GM18861 (cell line): ENCODE results near the gene CDK7.

Experiments
- ATAC-seq: cut with Tn5 transposase; IDR thresholded peaks from one replicate; pipeline ENCODE4 v1.9.1; 2021; ENCODE audit not compliant: unreplicated experiment

CDK7 gene

DNA sequence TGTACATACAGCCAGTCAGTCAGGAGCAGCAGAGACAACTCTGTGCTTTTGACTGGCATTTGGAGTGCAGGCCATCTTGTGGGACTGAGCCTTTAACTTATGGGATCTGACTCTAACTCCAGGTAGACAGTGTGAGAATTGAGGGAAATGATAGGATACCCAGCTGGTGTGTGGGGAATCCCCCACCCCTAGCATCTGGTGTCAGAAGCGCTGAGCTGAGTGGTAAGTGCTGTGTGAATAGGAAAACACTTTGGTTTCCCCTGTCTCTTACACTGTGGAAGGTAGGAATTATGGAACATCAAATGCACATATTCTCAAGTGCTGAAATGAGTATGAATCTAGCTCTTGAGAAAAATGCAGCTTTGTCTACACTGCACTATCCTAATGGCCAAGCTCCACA lies 54.0 kb downstream of the CDK7 start:
- no peak for ATAC-seq

DNA sequence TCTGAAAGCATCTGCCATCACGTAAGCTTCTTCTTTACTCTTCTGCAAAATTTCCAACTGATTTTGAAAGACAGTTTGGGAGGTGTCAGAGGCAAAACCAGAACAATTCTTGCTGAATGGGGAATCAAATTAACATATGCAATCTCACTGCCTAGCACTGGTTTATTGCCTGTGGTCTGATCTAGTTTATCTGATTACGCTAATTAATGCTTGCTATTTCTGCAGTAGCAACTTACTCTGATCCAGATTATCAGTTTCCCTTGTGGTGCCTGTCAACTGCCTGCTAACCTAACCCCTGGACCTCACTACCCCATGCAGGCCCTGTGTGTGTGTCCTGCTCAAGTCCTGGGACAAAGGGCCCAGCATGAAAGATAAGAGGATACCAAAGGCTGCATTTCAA lies 57.6 kb downstream of the CDK7 start:
- ATAC-seq, result no peak

DNA sequence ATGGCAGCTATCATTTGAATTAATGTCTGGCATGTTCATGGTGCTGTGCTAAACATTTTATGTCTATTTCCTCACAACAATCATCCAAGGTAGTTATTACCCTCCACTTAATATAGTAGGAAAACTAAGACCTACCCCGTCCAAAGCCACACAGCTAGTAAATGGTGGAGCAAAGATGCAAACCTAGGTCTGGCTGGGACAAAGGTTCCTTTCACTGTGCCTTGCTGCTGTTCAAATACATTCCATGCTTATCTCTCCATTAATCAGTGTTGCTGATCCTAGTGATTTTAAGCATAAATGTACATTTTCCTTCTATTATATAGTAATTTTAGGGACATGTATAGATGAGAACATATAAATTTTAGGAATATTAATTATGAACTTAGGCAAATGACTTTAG lies 59.2 kb downstream of the CDK7 start:
- no peak for ATAC-seq

- ATAC-seq, result no peak
Observed at GRCh38 chr5:69295088-69295754, 60.5 kb downstream of the CDK7 start.

DNA sequence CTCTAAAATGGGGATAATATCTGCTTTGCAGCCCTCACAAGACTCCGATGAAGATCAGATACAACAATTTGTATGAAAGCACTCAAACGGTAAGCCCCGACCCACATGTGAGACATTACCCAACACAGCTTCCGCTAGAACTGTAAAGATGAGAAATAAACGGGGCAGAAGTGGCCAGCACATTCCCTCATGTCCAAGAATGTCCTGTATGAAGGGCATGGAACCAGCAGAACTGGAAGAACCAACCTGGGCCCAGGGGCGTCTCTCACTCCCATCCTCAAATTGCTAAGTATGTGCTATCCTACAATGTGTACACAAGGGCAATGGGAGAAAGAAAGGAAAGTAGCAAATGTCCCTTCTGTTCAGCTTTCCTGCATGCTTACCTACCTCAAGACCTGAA lies 64.9 kb downstream of the CDK7 start:
- no peak for ATAC-seq

DNA sequence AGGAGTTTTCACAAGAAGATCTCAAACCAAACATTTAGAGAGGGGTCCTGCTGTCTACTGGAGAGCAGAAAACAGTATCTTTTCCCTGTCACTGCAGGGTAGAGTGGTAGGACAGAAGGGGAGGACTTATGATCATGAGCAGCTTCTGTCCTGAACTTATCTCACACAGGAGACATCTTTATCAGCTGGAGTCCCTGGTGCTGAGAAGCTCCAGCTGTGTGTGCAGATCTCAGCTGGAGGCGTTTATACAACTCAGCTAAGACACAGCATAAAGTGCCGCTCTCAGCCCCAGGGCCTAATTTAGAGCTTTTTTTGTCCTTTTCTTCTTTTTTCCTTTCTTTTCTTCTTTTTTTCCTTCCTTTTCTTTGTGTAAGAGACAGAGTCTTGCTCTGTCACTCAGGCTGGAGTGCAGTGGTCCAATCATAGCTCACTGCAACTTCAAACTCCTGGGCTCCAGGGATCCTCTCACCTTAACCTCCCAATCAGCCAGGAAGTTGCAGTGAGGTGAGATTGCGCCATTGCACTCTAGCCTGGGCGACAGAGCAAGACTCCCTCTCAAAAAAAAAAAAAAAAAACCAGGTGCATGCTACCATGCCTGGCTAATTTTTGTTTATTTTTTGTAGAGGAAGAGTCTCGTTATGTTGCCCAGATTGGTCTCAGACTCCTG lies 66.0 kb downstream of the CDK7 start:
- no peak for ATAC-seq

GRCh38 chr5:69305512-69305911 lies 70.8 kb downstream of the CDK7 start:
- ATAC-seq, result no peak

- ATAC-seq, result no peak
Observed at GRCh38 chr5:69308046-69308553, 73.4 kb downstream of the CDK7 start.

GRCh38 chr5:69309380-69309779 lies 74.7 kb downstream of the CDK7 start:
- no peak for ATAC-seq

DNA sequence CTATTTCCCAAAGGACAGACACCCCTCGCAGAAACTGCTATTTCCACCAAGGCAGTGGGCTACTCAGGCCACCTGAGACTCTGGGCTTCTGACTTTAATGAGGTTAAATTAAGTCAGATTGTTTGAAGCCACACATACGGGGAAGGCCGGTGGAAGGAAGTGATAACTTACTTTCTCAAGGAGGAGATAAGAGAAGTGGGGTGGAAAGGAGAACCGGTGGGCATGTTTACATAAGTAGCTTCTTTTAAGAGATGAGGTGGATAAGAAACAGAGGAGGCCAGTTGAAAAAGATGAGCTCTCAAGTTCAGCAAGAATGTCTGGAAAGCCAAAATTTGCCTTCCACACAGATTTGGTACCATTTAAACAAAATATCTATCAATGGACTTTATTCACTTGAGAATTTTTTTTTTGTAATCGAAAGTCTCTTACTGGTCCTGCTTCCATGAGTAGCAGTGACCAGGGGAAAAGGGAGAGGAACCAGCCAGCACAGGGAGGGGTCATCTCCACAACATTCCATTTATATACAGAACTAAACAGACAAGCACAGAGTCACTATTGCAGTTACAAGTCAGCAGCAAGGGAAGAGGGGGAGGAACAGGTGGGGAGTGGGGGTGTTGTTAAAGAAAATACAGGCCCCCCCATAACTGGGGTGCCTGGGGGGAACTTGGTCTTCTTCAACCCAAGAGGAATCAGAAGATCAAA lies 77.9 kb downstream of the CDK7 start:
- no peak for ATAC-seq

- no peak for ATAC-seq
Observed at GRCh38 chr5:69313428-69313827, 78.7 kb downstream of the CDK7 start.

DNA sequence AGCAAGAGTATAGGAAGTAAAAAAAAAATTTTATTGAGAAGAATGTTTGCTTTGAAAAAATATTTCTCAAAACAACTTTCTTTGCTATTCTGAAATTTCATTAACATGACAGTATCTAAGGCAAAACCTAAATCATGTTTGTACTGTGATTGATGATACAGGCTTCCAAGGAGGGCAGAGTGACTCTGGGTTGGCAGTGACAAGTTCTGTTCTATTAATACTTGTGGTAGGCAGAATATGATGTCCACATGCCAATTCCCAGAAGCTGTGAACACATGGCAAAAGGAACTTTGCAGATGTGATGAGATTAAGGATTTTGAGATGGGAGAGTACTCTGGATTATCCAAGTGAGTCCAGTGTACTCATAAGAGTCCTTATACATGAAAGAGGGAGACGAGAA lies 81.3 kb downstream of the CDK7 start:
- ATAC-seq, result no peak

- ATAC-seq, result no peak
Observed at GRCh38 chr5:69317391-69317790, 82.7 kb downstream of the CDK7 start.

DNA sequence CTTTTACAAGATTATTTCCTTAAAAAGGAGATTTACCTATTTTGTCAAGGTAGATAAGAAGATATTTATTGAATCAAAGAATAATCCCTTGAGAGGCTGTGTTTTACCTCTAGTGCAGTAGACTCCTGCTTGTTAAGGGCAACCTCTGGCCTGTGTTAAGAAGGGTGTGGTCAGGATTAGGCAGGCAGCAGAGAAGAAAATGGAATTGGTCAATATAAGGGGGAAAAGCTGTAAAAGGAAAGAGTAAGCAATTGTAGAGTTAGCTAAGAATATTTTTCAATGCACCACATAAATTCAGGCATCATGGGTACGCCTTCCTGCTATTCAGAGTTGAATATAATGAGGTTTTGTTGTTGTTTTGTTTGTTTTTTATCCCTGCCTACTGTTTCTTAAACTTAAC lies 91.7 kb downstream of the CDK7 start:
- no peak for ATAC-seq
